ENCODE results near the gene TSKU.
"Not testable (repeated sequence)": the region's sequence is repeated elsewhere in the genome, so short reads cannot be mapped to it uniquely, and the experiment has no call there.

The TSKU gene

GRCh38 chr11:76791002-76791770 lies 8.0 kb downstream of the TSKU start:
- not testable (repeated sequence) for DNase-seq

GRCh38 chr11:76791861-76792260 lies 8.7 kb downstream of the TSKU start:
- no peak for DNase-seq

- DNase-seq: no peak
Measured at GRCh38 chr11:76792505-76793264, 9.5 kb downstream of the TSKU start.

GRCh38 chr11:76793391-76794291 lies 10.5 kb downstream of the TSKU start:
- no peak for DNase-seq

DNA sequence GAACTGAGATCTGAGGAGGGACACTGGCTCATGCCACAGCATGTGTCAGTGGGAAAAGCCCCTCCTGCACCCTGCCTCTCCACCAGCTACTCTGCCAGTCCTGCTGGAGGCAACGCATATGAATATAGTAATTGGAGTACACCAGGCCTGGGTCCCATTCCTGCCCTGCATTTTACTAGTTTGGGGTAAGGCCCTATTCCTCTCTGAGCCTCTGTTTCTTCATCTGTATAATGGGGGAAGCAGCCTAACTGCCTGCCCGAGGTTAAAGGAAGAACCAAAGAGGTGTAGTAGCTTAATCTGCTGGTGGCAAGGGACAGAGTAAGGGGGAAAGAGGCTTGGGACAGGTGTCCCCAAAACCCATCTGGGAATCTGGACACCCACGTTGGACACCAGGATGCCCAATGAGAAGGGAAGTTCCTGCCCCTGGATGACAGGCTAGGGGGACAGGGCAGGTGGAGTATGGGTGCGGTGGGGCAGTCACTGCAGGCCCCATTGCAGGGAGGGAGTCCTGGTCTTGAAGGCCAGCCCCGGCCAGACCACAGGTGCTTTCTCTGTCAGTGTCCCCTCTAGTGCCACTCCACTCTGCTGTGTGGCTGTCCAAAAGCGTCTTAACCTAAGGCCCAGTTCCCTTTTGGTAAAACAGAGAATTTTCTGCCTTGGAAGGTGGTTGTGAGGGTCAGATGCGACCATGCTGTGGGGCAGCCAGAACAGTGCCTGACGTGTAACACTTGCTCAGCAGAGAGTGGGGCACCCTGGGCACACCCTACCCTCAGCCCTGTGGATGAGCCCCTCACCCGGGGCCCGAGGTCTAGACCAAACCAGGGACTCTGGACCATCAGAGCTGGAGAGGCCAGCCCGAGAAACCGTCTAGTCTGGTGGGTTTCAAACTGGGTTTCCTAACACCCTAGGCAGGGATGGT lies 11.5 kb downstream of the TSKU start:
- no peak for DNase-seq

GRCh38 chr11:76795290-76795935 lies 12.3 kb downstream of the TSKU start:
- no peak for DNase-seq

DNA sequence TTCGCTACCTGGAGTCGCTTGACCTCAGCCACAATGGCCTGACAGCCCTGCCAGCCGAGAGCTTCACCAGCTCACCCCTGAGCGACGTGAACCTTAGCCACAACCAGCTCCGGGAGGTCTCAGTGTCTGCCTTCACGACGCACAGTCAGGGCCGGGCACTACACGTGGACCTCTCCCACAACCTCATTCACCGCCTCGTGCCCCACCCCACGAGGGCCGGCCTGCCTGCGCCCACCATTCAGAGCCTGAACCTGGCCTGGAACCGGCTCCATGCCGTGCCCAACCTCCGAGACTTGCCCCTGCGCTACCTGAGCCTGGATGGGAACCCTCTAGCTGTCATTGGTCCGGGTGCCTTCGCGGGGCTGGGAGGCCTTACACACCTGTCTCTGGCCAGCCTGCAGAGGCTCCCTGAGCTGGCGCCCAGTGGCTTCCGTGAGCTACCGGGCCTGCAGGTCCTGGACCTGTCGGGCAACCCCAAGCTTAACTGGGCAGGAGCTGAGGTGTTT lies 12.8 kb downstream of the TSKU start:
- no peak for DNase-seq

DNA sequence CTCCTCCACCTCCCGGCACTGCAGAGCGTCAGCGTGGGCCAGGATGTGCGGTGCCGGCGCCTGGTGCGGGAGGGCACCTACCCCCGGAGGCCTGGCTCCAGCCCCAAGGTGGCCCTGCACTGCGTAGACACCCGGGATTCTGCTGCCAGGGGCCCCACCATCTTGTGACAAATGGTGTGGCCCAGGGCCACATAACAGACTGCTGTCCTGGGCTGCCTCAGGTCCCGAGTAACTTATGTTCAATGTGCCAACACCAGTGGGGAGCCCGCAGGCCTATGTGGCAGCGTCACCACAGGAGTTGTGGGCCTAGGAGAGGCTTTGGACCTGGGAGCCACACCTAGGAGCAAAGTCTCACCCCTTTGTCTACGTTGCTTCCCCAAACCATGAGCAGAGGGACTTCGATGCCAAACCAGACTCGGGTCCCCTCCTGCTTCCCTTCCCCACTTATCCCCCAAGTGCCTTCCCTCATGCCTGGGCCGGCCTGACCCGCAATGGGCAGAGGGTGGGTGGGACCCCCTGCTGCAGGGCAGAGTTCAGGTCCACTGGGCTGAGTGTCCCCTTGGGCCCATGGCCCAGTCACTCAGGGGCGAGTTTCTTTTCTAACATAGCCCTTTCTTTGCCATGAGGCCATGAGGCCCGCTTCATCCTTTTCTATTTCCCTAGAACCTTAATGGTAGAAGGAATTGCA lies 13.5 kb downstream of the TSKU start:
- no peak for DNase-seq

- DNase-seq: no peak
Measured at GRCh38 chr11:76797341-76798201, 14.4 kb downstream of the TSKU start.

- no peak for DNase-seq
Measured at GRCh38 chr11:76798202-76798581, 15.0 kb downstream of the TSKU start.

- DNase-seq: no peak
Measured at GRCh38 chr11:76798671-76799065, 15.5 kb downstream of the TSKU start.

DNA sequence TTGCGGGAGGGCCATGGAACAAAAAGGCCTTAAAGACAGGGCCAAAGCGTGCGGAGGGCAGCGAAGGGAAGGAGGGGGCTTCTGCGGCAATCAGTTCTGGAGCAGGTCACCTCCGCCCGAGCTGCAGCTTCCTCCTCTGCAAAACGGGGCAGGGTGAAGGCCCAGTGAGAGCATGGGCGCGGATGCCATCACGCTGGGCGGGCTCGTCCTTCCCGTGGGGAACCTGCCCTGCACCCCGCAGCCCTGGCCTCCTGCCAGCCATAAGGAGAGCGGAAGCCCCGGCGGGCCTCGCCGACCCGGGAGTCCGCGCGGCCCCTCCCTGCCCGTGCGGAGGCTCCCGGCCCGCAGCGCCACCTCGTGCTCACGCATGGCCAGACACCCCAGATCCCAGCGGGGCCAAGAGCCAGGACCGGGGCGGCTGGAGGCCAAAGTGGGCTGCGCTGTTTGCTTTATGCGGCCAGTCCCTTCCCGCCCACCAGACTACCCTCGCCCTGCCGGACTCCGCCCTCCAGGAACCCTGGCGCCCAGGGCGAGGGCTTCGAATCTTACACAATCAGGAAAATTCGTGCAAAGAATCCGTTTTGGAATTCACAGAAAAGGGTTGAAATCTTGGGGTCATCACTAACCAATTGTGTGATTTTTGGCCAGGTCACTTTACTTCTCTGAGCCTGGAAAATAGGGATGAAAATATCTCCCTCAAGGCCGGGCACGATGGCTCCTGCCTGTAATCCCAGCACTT lies 16.1 kb downstream of the TSKU start:
- peak; percentile 67 for DNase-seq

- no peak for DNase-seq
Measured at GRCh38 chr11:76800466-76801200, 17.5 kb downstream of the TSKU start.

GRCh38 chr11:76801225-76801624 lies 18.1 kb downstream of the TSKU start:
- no peak for DNase-seq

DNA sequence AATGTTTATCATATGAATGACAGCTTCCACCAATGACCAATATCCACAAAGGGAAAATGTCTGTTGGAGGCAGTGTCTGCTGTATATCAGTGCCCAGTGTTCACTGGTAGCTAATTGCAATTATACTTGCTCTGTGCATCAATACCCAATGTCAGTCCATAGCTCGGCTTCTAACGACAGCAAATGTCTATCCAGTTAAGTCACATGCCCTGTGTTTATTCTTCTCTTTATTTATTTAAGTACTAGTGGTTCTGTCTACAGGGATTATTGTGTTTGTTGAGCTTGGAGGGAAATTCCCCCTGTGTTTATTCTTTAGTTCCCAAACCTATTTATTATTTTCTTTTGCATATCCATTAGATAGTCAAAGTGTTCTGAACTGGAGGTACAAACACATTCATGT lies 18.6 kb downstream of the TSKU start:
- DNase-seq: no peak

DNA sequence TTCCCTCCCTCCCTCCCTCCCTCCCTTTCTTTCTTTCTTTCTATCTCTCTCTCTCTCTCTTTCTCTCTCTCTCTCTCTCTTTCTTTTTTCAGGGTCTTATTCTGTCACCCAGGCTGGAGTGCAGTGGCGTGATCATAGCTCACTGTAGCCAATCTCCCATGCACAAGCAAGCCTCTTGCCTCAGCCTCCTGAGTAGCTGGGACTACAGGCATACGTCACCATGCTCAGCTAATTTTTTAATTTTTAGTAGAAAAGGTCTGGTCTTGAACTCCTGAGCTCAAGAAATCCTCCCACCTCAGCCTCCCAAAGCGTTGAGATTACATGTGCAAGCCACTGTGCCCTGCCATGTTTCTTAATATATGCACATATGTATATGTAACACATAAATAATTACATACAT lies 19.0 kb downstream of the TSKU start:
- no peak for DNase-seq

DNA sequence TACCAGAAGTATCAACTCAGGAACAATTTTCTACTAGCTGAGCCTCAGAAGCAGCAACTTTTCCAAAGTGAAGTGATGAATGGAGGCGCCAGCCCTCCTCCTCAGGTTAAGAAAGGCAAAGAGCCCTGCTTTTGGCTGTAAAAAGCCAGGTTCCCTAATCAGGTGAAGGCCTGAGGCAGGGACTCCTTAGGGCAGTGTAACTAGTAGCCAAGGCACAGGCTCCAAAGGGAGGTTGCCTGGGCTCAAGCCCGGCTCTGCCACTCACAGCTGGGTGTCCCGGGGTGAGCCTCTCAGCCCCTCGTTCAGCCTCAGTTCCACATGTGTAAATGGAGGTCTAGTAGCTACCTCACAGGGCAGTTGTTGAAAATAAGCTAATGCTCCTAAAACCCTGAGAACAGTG lies 19.5 kb downstream of the TSKU start:
- no peak for DNase-seq

DNA sequence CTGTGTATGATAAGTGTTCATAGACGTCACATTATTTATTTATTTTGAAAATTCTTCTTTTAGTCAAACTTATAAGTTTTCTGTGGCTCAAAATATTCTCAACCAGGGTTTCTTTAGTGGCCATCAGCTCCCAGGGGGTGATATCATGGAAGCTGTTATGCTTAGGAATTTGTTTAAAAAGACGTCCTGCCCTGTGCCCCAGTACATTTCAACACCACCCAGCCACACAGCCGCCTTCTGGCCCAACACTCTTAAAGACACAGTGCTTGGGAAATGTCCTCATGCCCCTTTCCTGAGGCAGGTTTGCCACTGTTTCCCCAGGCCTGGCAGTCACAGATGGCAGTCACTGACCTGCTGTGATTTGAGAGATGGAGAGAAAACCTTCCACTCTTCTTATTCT lies 19.9 kb downstream of the TSKU start:
- no peak for DNase-seq
